SK-N-SH (cell line): Measurements from ENCODE around the gene SMKR1. TPM values are rescaled to one million over a fixed set of nuclear protein-coding genes. Genes with fewer than 3 reads are reported as not detected.

Experiments used
- CTCF ChIA-PET: fragments of 300-600, 350-600 bp; formaldehyde crosslinking; extraction: SDS; loops from one replicate; lab custom pipeline; 2021; lab: Yijun Ruan, JAX
- POLR2A ChIA-PET: fragments of 350-600 bp; sonication (Branson Sonifier 250); formaldehyde crosslinking; extraction: SDS; loops from one replicate; lab custom pipeline; 2020; ENCODE audit warnings: antibody characterized with exemption, inconsistent platforms; lab: Yijun Ruan, JAX
- DNase-seq: peaks from one replicate; pipeline ENCODE4 v3.0.0; 2012
- H2AFZ ChIP-seq: fragments of 200-600 bp; sonication (generic); 2 replicates; pipeline ENCODE4 v1.8.1; 2016; ENCODE audit warnings: antibody characterized with exemption, mild to moderate bottlenecking, low read depth
- H3F3A ChIP-seq: fragments of 200-600 bp; sonication (generic); replicated peaks from 2 replicates; pipeline ENCODE3; 2016; ENCODE audit warnings: antibody characterized with exemption, mild to moderate bottlenecking; ENCODE audit not compliant: insufficient read depth
- H3K27ac ChIP-seq, 2 experiments: fragments of 200-500 bp in 1 of 2; fragments of 200-600 bp in 1 of 2; sonication (Bioruptor generic) in 1 of 2; sonication (generic), shearing (Covaris generic) in 1 of 2; 2 replicates each; pipeline versions ENCODE4 v1.5.1 to v1.6.1; 2014 to 2016; ENCODE audit warnings: low read depth in 2 of 2, inconsistent platforms in 1 of 2, low read length in 1 of 2, mild to moderate bottlenecking in 1 of 2, mixed read lengths in 1 of 2
- H3K27me3 ChIP-seq: fragments of 200-600 bp; sonication (generic), shearing (Covaris generic); 2 replicates; pipeline ENCODE4 v1.6.1; 2016; ENCODE audit warnings: mixed run types; ENCODE audit not compliant: insufficient read depth
- H3K36me3 ChIP-seq, 2 experiments: fragments of 200-500 bp in 1 of 2; fragments of 200-600 bp in 1 of 2; sonication (Bioruptor generic) in 1 of 2; sonication (generic) in 1 of 2; replicated peaks in 1 of 2; 2 replicates each; pipeline versions ENCODE3 to v1.5.1; 2014 to 2016; ENCODE audit warnings: low read length in 1 of 2, mild to moderate bottlenecking in 1 of 2; ENCODE audit not compliant: insufficient read depth in 2 of 2, control insufficient read depth in 1 of 2
- H3K4me1 ChIP-seq, 2 experiments: fragments of 200-500 bp in 1 of 2; fragments of 200-600 bp in 1 of 2; sonication (Bioruptor generic) in 1 of 2; sonication (generic), shearing (Covaris generic) in 1 of 2; 2 replicates each; pipeline versions ENCODE4 v1.5.1 to v1.6.1; 2014 to 2016; ENCODE audit warnings: low read depth in 1 of 2, low read length in 1 of 2, mixed run types in 1 of 2; ENCODE audit not compliant: insufficient read depth in 2 of 2, control insufficient read depth in 1 of 2
- H3K4me2 ChIP-seq: fragments of 200-600 bp; sonication (generic), shearing (Covaris generic); 2 replicates; pipeline ENCODE4 v1.6.1; 2017; ENCODE audit warnings: mixed run types
- H3K4me3 ChIP-seq, 2 experiments: fragments of 200-500 bp in 1 of 2; fragments of 200-600 bp in 1 of 2; sonication (Bioruptor generic) in 1 of 2; sonication (generic), shearing (Covaris generic) in 1 of 2; 2 replicates each; pipeline versions ENCODE4 v1.5.1 to v1.8.1; 2014 to 2016; ENCODE audit warnings: low read depth in 2 of 2, inconsistent platforms in 1 of 2, low read length in 1 of 2, mild to moderate bottlenecking in 1 of 2, mixed read lengths in 1 of 2, moderate library complexity in 1 of 2
- H3K79me2 ChIP-seq: fragments of 200-600 bp; sonication (generic); 2 replicates; pipeline ENCODE4 v1.8.1; 2017; ENCODE audit warnings: mild to moderate bottlenecking; ENCODE audit not compliant: insufficient read depth
- H3K9ac ChIP-seq: fragments of 200-600 bp; sonication (generic); 2 replicates; pipeline ENCODE4 v1.6.1; 2017; ENCODE audit warnings: mixed run types
- H3K9me2 ChIP-seq: fragments of 200-600 bp; sonication (generic); 2 replicates; pipeline ENCODE4 v1.6.1; 2017; ENCODE audit warnings: mixed run types
- H3K9me3 ChIP-seq: fragments of 200-600 bp; sonication (generic); 2 replicates; pipeline ENCODE4 v1.6.1; 2017; ENCODE audit warnings: mixed run types, mild to moderate bottlenecking, moderate library complexity
- H4K20me1 ChIP-seq: fragments of 200-600 bp; sonication (generic); 2 replicates; pipeline ENCODE4 v1.6.1; 2017; ENCODE audit warnings: mild to moderate bottlenecking, mixed run types; ENCODE audit not compliant: insufficient read depth
- ELF1 ChIP-seq: IDR thresholded peaks from 2 replicates; pipeline ENCODE4 v1.4.0; 2012
- EZH2phosphoT487 ChIP-seq: fragments of 200-600 bp; sonication (generic); IDR thresholded peaks from 2 replicates; pipeline ENCODE4 v1.6.1; 2017; ENCODE audit warnings: low read depth, mixed run types, mild to moderate bottlenecking, antibody characterized with exemption, moderate library complexity, borderline replicate concordance
- FOXJ3 ChIP-seq: sonication (generic); formaldehyde crosslinking; IDR thresholded peaks from 2 replicates; pipeline ENCODE4 v1.5.1; 2020; ENCODE audit warnings: mild to moderate bottlenecking, missing genetic modification reagents
- MXI1 ChIP-seq: IDR thresholded peaks from 2 replicates; pipeline ENCODE4 v1.6.1; 2012; ENCODE audit warnings: mild to moderate bottlenecking, low read depth, low read length, improper control_type of control experiment
- NFIC ChIP-seq: IDR thresholded peaks from 2 replicates; pipeline ENCODE4 v1.4.0; 2012; ENCODE audit warnings: borderline replicate concordance
- NRF1 ChIP-seq: IDR thresholded peaks from 2 replicates; pipeline ENCODE4 v1.6.1; 2012; ENCODE audit warnings: low read depth, mild to moderate bottlenecking, low read length
- POLR2AphosphoS5 ChIP-seq: IDR thresholded peaks from 2 replicates; pipeline ENCODE4 v1.6.1; 2012; ENCODE audit warnings: low read depth, low read length
- REST ChIP-seq: IDR thresholded peaks from 2 replicates; pipeline ENCODE4 v1.6.1; 2012; ENCODE audit warnings: mild to moderate bottlenecking, low read depth, low read length, moderate library complexity
- TEAD4 ChIP-seq: IDR thresholded peaks from 2 replicates; pipeline ENCODE4 v1.4.0; 2012; ENCODE audit warnings: mild to moderate bottlenecking, borderline replicate concordance; ENCODE audit not compliant: insufficient read depth
- USF1 ChIP-seq: IDR thresholded peaks from 2 replicates; pipeline ENCODE4 v1.4.0; 2012; ENCODE audit warnings: low read depth, borderline replicate concordance
- YY1 ChIP-seq: IDR thresholded peaks from 2 replicates; pipeline ENCODE4 v1.4.0; 2012; ENCODE audit warnings: low read depth, mild to moderate bottlenecking
- WGBS: methylation state at CpG from one replicate; pipeline ENCODE4 v1.1.6; 2017; ENCODE audit warnings: low lambda C conversion rate; 5-methylcytosine and 5-hydroxymethylcytosine counted together
- polyA plus RNA-seq, 3 experiments: library from polyadenylated mRNA; depleted of rRNA; stranded (reverse); fragments of >200 nt; gene quantifications; 2 replicates each; pipeline ENCODE4 v1.2.3, GENCODE V29; 2012
- TF ChIP-seq, protein P1 (sequence below): fragments of 150-350 bp; IDR thresholded peaks from 2 replicates; pipeline ENCODE4 v1.6.1; 2016; ENCODE audit warnings: mild to moderate bottlenecking, low read depth, low read length
- TF ChIP-seq, protein P2 (sequence below): fragments of 150-350 bp; IDR thresholded peaks from 2 replicates; pipeline ENCODE4 v1.6.1; 2017; ENCODE audit warnings: antibody characterized with exemption, low read length, low read depth, borderline replicate concordance
- TF ChIP-seq, protein P3 (sequence below): fragments of 200-600 bp; sonication (generic); IDR thresholded peaks from 2 replicates; pipeline ENCODE4 v1.6.1; 2017; ENCODE audit warnings: antibody characterized with exemption, mild to moderate bottlenecking, moderate library complexity

Gene SMKR1
- polyA plus RNA-seq, 1 of the 3 experiments (the other 2 are of a cell fraction): 8.1 TPM

DNA sequence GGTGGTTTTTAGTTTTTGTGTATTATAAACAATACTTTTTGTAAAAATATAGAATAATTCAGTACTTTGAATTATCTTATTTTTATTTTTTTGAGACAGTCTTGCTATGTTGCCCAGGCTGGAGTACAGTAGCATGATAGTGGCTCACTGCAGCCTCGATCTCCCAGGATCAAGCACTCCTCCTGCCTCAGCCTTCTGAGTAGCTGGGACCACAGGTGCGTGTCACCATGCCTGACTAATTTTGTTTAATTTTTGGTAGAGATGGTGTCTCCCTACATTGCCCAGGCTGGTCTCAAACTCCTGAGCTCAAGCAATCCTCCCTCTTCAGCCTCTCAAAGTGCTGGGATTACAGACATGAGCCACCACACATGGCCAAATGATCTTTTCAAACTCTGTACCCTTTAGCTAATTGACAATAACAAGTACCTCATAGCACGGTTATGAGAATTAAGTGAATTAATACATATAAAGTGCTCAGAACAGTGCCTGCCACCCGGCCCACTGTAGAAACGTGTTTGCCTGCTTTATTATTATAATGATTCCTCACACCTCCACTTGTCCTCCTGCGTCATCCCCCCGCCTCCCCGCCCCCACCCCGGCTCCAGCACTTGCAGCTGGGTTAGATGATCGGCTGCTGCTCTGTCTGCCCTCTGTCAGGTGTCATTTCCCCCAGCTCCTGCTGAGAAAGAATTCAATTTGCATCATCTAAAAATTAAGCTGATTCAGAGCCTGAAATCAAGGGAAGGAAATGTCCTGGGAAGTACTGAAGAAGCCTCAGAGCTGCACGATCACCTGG lies 55.6 kb downstream of the SMKR1 start:
- Histone ChIP-seq H3K9me3 (no peaks in the 10 kb centered on the region), H3F3A (no peaks in the 10 kb centered on the region), H4K20me1 (no peaks in the 10 kb centered on the region), H3K27ac (no peak overlapping the region), H3K4me1 (no peaks in the 10 kb centered on the region; a peak in 1 of 4 replicates), H3K27me3 (no peaks in the 10 kb centered on the region), H3K4me2 (no peak overlapping the region), H3K4me3 (no peak overlapping the region), H2AFZ (no peak overlapping the region), H3K9me2 (no peaks in the 10 kb centered on the region), H3K79me2 (no peaks in the 10 kb centered on the region), H3K36me3 (no peaks in the 10 kb centered on the region), H3K9ac (no peak overlapping the region)
- ChIA-PET POLR2A (no interaction called here), CTCF (no interaction called here)
- 85% methylated on average over 11 of the region's 11 CpGs for WGBS
- DNase-seq: no peak
- TF ChIP-seq REST (no peak), TEAD4 (no peak), YY1 (no peak), NRF1 (no peak), POLR2AphosphoS5 (no peak), USF1 (no peak), ELF1 (no peak), NFIC (no peak), FOXJ3 (CRISPR knock-in tag) (no peak), MXI1 (no peak), EZH2phosphoT487 (no peak)
- TF ChIP-seq, protein P1, sequence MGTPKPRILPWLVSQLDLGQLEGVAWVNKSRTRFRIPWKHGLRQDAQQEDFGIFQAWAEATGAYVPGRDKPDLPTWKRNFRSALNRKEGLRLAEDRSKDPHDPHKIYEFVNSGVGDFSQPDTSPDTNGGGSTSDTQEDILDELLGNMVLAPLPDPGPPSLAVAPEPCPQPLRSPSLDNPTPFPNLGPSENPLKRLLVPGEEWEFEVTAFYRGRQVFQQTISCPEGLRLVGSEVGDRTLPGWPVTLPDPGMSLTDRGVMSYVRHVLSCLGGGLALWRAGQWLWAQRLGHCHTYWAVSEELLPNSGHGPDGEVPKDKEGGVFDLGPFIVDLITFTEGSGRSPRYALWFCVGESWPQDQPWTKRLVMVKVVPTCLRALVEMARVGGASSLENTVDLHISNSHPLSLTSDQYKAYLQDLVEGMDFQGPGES: no peak
- TF ChIP-seq, protein P2, sequence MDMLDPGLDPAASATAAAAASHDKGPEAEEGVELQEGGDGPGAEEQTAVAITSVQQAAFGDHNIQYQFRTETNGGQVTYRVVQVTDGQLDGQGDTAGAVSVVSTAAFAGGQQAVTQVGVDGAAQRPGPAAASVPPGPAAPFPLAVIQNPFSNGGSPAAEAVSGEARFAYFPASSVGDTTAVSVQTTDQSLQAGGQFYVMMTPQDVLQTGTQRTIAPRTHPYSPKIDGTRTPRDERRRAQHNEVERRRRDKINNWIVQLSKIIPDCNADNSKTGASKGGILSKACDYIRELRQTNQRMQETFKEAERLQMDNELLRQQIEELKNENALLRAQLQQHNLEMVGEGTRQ: no peak
- TF ChIP-seq, protein P3, sequence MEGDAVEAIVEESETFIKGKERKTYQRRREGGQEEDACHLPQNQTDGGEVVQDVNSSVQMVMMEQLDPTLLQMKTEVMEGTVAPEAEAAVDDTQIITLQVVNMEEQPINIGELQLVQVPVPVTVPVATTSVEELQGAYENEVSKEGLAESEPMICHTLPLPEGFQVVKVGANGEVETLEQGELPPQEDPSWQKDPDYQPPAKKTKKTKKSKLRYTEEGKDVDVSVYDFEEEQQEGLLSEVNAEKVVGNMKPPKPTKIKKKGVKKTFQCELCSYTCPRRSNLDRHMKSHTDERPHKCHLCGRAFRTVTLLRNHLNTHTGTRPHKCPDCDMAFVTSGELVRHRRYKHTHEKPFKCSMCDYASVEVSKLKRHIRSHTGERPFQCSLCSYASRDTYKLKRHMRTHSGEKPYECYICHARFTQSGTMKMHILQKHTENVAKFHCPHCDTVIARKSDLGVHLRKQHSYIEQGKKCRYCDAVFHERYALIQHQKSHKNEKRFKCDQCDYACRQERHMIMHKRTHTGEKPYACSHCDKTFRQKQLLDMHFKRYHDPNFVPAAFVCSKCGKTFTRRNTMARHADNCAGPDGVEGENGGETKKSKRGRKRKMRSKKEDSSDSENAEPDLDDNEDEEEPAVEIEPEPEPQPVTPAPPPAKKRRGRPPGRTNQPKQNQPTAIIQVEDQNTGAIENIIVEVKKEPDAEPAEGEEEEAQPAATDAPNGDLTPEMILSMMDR: no peak
